SU-DHL-6 (cell line): ENCODE results near the gene PGLYRP3.

ENCODE experiments used
- EZH2phosphoT487 ChIP-seq: fragments of 200-600 bp; sonication (generic), shearing (Covaris generic); conservative IDR thresholded peaks from 2 replicates; pipeline ENCODE4 v1.6.1; 2018; ENCODE audit warnings: mild to moderate bottlenecking, antibody characterized with exemption, low read length, moderate library complexity, mixed read lengths
- TF ChIP-seq, protein P1 (sequence below): fragments of 200-600 bp; sonication (generic); IDR thresholded peaks from one replicate; pipeline ENCODE4 v1.5.1; 2017; ENCODE audit warnings: antibody characterized with exemption, mild to moderate bottlenecking, low read length, moderate library complexity; ENCODE audit not compliant: insufficient read depth, poor library complexity, severe bottlenecking

- TF ChIP-seq, protein P1, sequence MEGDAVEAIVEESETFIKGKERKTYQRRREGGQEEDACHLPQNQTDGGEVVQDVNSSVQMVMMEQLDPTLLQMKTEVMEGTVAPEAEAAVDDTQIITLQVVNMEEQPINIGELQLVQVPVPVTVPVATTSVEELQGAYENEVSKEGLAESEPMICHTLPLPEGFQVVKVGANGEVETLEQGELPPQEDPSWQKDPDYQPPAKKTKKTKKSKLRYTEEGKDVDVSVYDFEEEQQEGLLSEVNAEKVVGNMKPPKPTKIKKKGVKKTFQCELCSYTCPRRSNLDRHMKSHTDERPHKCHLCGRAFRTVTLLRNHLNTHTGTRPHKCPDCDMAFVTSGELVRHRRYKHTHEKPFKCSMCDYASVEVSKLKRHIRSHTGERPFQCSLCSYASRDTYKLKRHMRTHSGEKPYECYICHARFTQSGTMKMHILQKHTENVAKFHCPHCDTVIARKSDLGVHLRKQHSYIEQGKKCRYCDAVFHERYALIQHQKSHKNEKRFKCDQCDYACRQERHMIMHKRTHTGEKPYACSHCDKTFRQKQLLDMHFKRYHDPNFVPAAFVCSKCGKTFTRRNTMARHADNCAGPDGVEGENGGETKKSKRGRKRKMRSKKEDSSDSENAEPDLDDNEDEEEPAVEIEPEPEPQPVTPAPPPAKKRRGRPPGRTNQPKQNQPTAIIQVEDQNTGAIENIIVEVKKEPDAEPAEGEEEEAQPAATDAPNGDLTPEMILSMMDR, result no peak
- TF ChIP-seq EZH2phosphoT487, result no peak
Measured at GRCh38 chr1:153309441-153309840, 3.3 kb downstream of the PGLYRP3 start.
